ENCODE results near the gene ILDR1. TPM values are rescaled to one million over a fixed set of nuclear protein-coding genes. Genes with fewer than 3 reads are reported as not detected.

Gene ILDR1
- total RNA-seq, 1 donor from 2014 or later: not detected

- no peak for DNase-seq
Measured at GRCh38 chr3:122014741-122015140, 7.3 kb downstream of the ILDR1 start.

- no peak for DNase-seq
Measured at GRCh38 chr3:122013448-122013925, 8.6 kb downstream of the ILDR1 start.

- DNase-seq: no peak
Measured at GRCh38 chr3:122012821-122013220, 9.2 kb downstream of the ILDR1 start.

- DNase-seq: no peak
Measured at GRCh38 chr3:122011396-122011795, 10.7 kb downstream of the ILDR1 start.

- DNase-seq: no peak
Measured at GRCh38 chr3:122010506-122010905, 11.5 kb downstream of the ILDR1 start.

GRCh38 chr3:122008166-122008565, 13.9 kb downstream of the ILDR1 start:
- no peak for DNase-seq

GRCh38 chr3:122006267-122006666, 15.8 kb downstream of the ILDR1 start:
- no peak for DNase-seq

GRCh38 chr3:122004991-122005565, 17.0 kb downstream of the ILDR1 start:
- no peak for DNase-seq

GRCh38 chr3:122004107-122004506, 17.9 kb downstream of the ILDR1 start:
- DNase-seq: no peak

- DNase-seq: no peak
Measured at GRCh38 chr3:122003606-122004005, 18.4 kb downstream of the ILDR1 start.

- DNase-seq: no peak
Measured at GRCh38 chr3:122003112-122003511, 18.9 kb downstream of the ILDR1 start.

GRCh38 chr3:122002611-122003010, 19.4 kb downstream of the ILDR1 start:
- no peak for DNase-seq

GRCh38 chr3:122001892-122002291, 20.2 kb downstream of the ILDR1 start:
- DNase-seq: no peak

GRCh38 chr3:122000936-122001605, 21.0 kb downstream of the ILDR1 start:
- no peak for DNase-seq

GRCh38 chr3:121999931-122000330, 22.1 kb downstream of the ILDR1 start:
- no peak for DNase-seq

GRCh38 chr3:121998611-121999473, 23.2 kb downstream of the ILDR1 start:
- DNase-seq: no peak

GRCh38 chr3:121998030-121998580, 23.9 kb downstream of the ILDR1 start:
- no peak for DNase-seq

- DNase-seq: no peak
Measured at GRCh38 chr3:121997372-121997771, 24.7 kb downstream of the ILDR1 start.

- DNase-seq: no peak
Measured at GRCh38 chr3:121996441-121996840, 25.6 kb downstream of the ILDR1 start.

GRCh38 chr3:121995161-121996137, 26.6 kb downstream of the ILDR1 start:
- DNase-seq: no peak

- DNase-seq: no peak
Measured at GRCh38 chr3:121994551-121994950, 27.5 kb downstream of the ILDR1 start.

Measured in occipital lobe (tissue), 2 donors.